ENCODE data around the gene MFAP3. TPM values are rescaled to one million over a fixed set of nuclear protein-coding genes. Genes with fewer than 3 reads are reported as not detected.

Gene MFAP3
- polyA plus RNA-seq, 1 donor = 28.3 TPM

DNA sequence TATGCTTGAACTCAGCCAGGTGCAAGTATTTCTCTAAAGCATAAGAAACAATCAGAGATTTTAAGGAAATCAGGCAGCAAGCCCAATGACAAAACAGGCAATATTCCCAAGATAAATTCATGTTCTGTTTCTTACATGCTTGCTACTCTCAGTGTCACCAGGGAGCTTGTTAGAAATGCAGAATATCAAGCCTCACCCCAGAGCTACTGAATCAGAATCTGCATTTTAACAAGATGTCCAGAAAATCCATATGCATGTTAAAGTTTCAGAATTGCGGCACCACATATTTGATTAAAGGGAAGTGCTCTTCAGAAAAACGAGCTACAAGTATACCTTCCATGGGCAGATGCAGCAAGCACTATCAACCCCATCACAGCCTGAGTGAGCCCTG is 54.4 kb downstream of the MFAP3 start:
- no peak for DNase-seq

DNA sequence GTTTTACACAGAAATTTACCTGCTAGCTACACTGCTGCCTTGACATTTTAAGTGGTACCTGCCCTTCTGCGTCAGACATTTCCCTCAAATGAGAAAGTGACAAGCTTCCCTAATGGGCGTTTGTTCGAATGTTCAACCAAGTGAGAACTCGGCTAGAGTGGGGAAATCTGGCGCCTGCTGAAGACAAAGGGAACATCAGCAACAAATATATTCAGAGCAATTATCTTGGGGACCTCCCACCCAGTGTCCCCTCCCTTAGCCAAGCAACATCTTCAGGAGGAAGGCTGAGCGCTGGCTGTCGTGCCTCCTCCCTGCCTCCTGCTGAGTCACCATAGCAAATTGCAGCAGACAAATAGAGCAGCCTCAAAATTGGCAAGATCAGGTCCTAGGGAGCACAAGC is 57.1 kb downstream of the MFAP3 start:
- no peak for DNase-seq

- DNase-seq = no peak
These were observed 58.3 kb downstream of the MFAP3 start for GRCh38 chr5:154097031-154097430.

DNA sequence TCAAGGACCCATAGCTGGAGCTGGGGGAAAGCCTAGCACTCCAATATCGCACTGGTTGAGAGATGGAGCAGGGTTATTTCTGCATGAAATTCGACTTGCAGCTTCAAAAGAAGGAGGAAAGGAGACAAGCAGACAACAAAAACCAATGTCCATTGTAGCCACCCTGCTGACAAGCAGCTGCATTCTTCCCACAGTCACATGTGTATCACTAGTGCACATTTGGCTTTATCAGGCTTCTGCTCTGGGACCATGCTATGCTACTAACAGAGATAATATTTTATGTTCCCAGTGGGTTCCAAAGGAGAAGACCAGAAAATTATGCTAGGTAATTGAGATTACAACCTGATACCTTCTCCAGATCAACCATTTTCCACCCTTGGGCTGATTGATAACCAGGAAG is 59.7 kb downstream of the MFAP3 start:
- DNase-seq = no peak

- DNase-seq = no peak
These were observed 62.4 kb downstream of the MFAP3 start for GRCh38 chr5:154101184-154101583.

DNA sequence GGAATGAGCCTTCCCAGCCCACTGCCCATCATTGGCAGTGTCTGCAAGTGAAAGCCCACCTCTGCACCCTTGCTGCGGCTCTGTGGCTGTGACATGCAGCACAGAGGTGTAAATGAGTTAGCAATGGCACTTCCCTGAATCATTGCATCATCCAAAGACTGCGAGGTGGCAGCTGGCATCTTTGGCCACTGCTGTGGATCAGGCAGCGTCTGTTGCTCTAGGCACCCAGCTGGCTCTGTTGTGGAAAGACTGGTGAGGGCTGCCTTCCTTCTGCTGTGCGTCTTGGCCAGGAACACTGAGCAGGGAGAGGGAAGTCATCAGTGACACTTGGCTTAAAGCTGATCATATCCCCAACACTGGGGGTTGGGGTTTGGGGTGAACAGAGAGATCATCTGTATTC is 64.5 kb downstream of the MFAP3 start:
- no peak for DNase-seq

Other genes with a start within 250 kb of the MFAP3 start
- gene FAM114A2, start 57 bp upstream of the MFAP3 start, polyA plus RNA-seq (ENCODE audit: insufficient read length) = 16.0 TPM
- 20.0 TPM for gene GALNT10, start 151.8 kb downstream of the MFAP3 start, polyA plus RNA-seq (ENCODE audit: insufficient read length)